Kidney epithelial cell (primary cell): Measurements from ENCODE around the gene SHISA3. TPM values are rescaled to one million over a fixed set of nuclear protein-coding genes. Genes with fewer than 3 reads are reported as not detected.

Experiments used
- DNase-seq: peaks from one replicate; pipeline ENCODE4 v3.0.0-alpha.2; 2010; ENCODE audit warnings: low read depth
- H3K27me3 ChIP-seq: 2 replicates; pipeline ENCODE4 v1.6.0; 2011; ENCODE audit warnings: low read length; ENCODE audit not compliant: control insufficient read depth, insufficient read depth
- H3K36me3 ChIP-seq: 2 replicates; pipeline ENCODE4 v1.5.1; 2011; ENCODE audit warnings: low read length; ENCODE audit not compliant: control insufficient read depth, insufficient read depth
- H3K4me3 ChIP-seq: 2 replicates; pipeline ENCODE4 v1.5.1; 2011; ENCODE audit warnings: low read depth, mild to moderate bottlenecking, control low read depth, low read length
- CTCF ChIP-seq: IDR thresholded peaks from 2 replicates; pipeline ENCODE4 v1.5.1; 2011; ENCODE audit warnings: mild to moderate bottlenecking, moderate library complexity, low read length, control low read depth, inconsistent platforms; ENCODE audit not compliant: insufficient read depth, poor library complexity, severe bottlenecking
- total RNA-seq: library from RNA; depleted of rRNA; stranded (reverse); fragments of >200 nt; gene quantifications from 2 replicates; pipeline ENCODE4 v1.2.3, GENCODE V29; 2015

Gene SHISA3
- total RNA-seq, 1 donor from 2014 or later = 0.38 TPM

- Histone ChIP-seq H3K36me3 (no peaks in the 10 kb centered on the region), H3K4me3 (no peak overlapping the region), H3K27me3 (no peaks in the 10 kb centered on the region)
- DNase-seq = no peak
- TF ChIP-seq CTCF = no peak
These were observed 11.8 kb upstream of the SHISA3 start for GRCh38 chr4:42385516-42385915.

- no peaks in the 10 kb centered on the region for H3K36me3 ChIP-seq
- TF ChIP-seq CTCF = no peak
- H3K4me3 ChIP-seq = no peak overlapping the region
- DNase-seq = no peak
- peaks cover 3% of the 10 kb centered on the region for H3K27me3 ChIP-seq
These were observed 6.5 kb upstream of the SHISA3 start for GRCh38 chr4:42390622-42391354.

GRCh38 chr4:42391355-42391664, 6.0 kb upstream of the SHISA3 start:
- H3K27me3 ChIP-seq = peaks cover 3% of the 10 kb centered on the region
- H3K36me3 ChIP-seq = no peaks in the 10 kb centered on the region
- no peak overlapping the region for H3K4me3 ChIP-seq
- TF ChIP-seq CTCF = no peak
- no peak for DNase-seq

DNA sequence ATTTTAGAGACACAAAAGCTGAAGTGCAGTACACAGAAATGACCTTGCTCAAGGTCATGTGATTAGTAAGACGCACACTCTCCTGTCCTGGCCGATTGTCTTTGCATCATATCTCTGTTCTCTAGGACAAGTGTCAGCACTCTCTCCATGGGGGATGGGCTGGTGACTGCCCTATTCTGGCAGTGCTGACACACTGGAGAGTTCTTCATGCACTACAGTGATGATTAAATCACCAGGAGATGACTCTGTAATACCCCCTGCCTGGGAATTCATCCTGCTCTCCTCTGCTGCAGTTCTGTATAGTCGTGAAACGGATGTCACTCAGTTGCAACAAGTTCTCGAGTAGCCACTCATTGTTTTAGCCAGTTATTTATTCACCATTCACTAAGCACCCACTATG, 5.3 kb upstream of the SHISA3 start:
- no peak for DNase-seq
- no peak for TF ChIP-seq CTCF
- Histone ChIP-seq H3K36me3 (no peaks in the 10 kb centered on the region), H3K27me3 (peaks cover 10% of the 10 kb centered on the region), H3K4me3 (no peak overlapping the region)

- DNase-seq = no peak
- no peak for TF ChIP-seq CTCF
- no peaks in the 10 kb centered on the region for H3K36me3 ChIP-seq
These were observed 4.9 kb upstream of the SHISA3 start for GRCh38 chr4:42392436-42392835.

GRCh38 chr4:42395595-42395994, 1.7 kb upstream of the SHISA3 start:
- Histone ChIP-seq H3K27me3 (peaks cover 36% of the 10 kb centered on the region), H3K36me3 (no peaks in the 10 kb centered on the region), H3K4me3 (no peak overlapping the region)
- DNase-seq = no peak
- no peak for TF ChIP-seq CTCF

More at GRCh38 chr4:42392436-42392835, 4.9 kb upstream of the SHISA3 start:
- peaks cover 14% of the 10 kb centered on the region for H3K27me3 ChIP-seq
- no peak overlapping the region for H3K4me3 ChIP-seq
